Heart left ventricle (tissue), 13 donors: ENCODE results near the gene ITGAE.

ENCODE experiments used
- POLR2A ChIP-seq, 2 donors: fragments of 450-650 bp; IDR thresholded peaks; one replicate each; pipeline ENCODE4 v1.6.1; 2017; ENCODE audit warnings: antibody characterized with exemption in 2 of 2, mild to moderate bottlenecking in 2 of 2, moderate library complexity in 2 of 2
- TF ChIP-seq, protein P1 (sequence below), 12 donors: fragments of 200-600 bp; sonication (generic) in 4 of 12; IDR thresholded peaks; one replicate each; pipeline versions ENCODE4 v1.5.0 to v1.8.0; 2018 to 2022; ENCODE audit warnings: antibody characterized with exemption in 12 of 12, mild to moderate bottlenecking in 5 of 12
- donor health status: ischemic (EF 13 %, LVEDD 7.1; RV severe dilation, severe dysfunction).
- donor health status: DM: no; HTN: yes; CAD: no.
- donor health status: DM: no; HTN: no; CAD: no.
- donor health status: ischemic (EF 25% LVEDD 6.9; RV normal size, moderate dysfunction).
- donor health status: ischemic (EF 25% LVEDD 5.7; RV mildly dilated, moderate dysfunction).
- donor health status: ischemic (EF 35%, LVEDD 5.7; RV mildly dilated, moderate dysfunction).
- donor health status: nonischemic (EF 11% LVEDD 7.7; RV severe dilation, severe dysfunction).
- donor health status: DM: yes; HTN: yes; CAD: no.
- donor health status: PGD.
- donor health status: ischemic (EF 29% LVEDD 5.4; RV normal size, mild dysfunction).
- donor health status: nonischemic (EF 23%, LVEDD 6.1; RV moderate dilation, normal function).

DNA sequence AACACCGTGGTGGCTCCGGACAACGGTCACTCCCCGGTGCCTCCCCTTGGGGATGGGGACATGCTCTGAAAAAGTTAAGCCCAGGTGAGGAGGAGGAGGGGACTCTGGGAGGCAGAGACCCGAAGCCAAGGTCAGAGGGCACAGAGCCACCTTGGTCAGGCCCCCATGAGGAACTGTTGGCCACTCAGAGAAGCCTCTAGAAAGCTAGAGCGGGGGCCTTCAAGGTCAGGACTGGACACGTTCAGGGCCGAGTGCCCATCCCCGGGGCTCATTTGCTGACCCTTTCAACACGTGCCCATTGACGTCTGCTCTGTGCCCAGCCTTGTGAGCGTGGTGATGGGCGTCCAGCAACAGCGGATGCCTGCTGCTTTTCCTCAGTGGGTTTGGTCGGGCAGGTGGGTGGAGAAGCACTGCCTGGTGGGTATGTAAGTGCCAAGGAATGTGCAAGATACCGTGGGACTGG, 39.0 kb downstream of the ITGAE start:
- TF ChIP-seq, protein P1, sequence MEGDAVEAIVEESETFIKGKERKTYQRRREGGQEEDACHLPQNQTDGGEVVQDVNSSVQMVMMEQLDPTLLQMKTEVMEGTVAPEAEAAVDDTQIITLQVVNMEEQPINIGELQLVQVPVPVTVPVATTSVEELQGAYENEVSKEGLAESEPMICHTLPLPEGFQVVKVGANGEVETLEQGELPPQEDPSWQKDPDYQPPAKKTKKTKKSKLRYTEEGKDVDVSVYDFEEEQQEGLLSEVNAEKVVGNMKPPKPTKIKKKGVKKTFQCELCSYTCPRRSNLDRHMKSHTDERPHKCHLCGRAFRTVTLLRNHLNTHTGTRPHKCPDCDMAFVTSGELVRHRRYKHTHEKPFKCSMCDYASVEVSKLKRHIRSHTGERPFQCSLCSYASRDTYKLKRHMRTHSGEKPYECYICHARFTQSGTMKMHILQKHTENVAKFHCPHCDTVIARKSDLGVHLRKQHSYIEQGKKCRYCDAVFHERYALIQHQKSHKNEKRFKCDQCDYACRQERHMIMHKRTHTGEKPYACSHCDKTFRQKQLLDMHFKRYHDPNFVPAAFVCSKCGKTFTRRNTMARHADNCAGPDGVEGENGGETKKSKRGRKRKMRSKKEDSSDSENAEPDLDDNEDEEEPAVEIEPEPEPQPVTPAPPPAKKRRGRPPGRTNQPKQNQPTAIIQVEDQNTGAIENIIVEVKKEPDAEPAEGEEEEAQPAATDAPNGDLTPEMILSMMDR (IDR thresholded peaks at IDR 0.05) = no peak
- no peak for TF ChIP-seq POLR2A (IDR thresholded peaks at IDR 0.05)
